HepG2 (cell line): Measurements from ENCODE around the gene ZNFX1. TPM values are rescaled to one million over a fixed set of nuclear protein-coding genes. Genes with fewer than 3 reads are reported as not detected.

ENCODE experiments used
- ATAC-seq: fragments of 200-7000 bp; cut with Tn5 transposase; 3 replicates; pipeline ENCODE4 v1.9.1; 2020; ENCODE audit warnings: mild to moderate bottlenecking, moderate library complexity
- BruUV-seq: library from RNA; stranded (reverse); fragments of 400-500 nt; replicated peaks from 2 replicates; lab custom pipeline; 2021; lab: Mats Ljungman, UMichigan
- CTCF ChIA-PET: fragments of 300-600 bp; formaldehyde crosslinking; extraction: SDS; loops from one replicate; lab custom pipeline; 2021; ENCODE audit warnings: low total read pairs, inconsistent platforms, low intra/inter-chr PET ratio; lab: Yijun Ruan, JAX
- POLR2A ChIA-PET: fragments of 350-600 bp; sonication (Branson Sonifier 250); formaldehyde crosslinking; loops from one replicate; lab custom pipeline; 2020; ENCODE audit warnings: antibody characterized with exemption, inconsistent platforms; lab: Yijun Ruan, JAX
- DNase-seq: peaks from one replicate; pipeline ENCODE4 v3.0.0-alpha.2; 2015; ENCODE audit warnings: low spot score
- FAIRE-seq: peaks from 3 replicates; lab custom pipeline; 2011; peaks lifted over from hg19 to GRCh38; lab: Jason Lieb, UNC
- H2AFZ ChIP-seq: one replicate; pipeline ENCODE4 v1.6.1; 2011; ENCODE audit warnings: low read length, inconsistent platforms
- H3K27ac ChIP-seq: fragments of 300-600 bp; 3 replicates; pipeline ENCODE4 v1.8.0; 2011; ENCODE audit warnings: mixed run types, mild to moderate bottlenecking, mixed read lengths, low read length, inconsistent platforms; ENCODE audit not compliant: insufficient read depth; ENCODE audit errors: extremely low read length
- H3K27me3 ChIP-seq, 2 experiments: fragments of 200-600 bp in 1 of 2; 2 replicates in 1 of 2; 3 replicates in 1 of 2; pipeline versions ENCODE4 v1.6.0 to v1.8.0; 2011; ENCODE audit warnings: low read length in 2 of 2, mild to moderate bottlenecking in 2 of 2, moderate library complexity in 2 of 2, inconsistent platforms in 1 of 2; ENCODE audit not compliant: insufficient read depth in 2 of 2, control insufficient read depth in 1 of 2
- H3K36me3 ChIP-seq, 2 experiments: fragments of 200-600 bp in 1 of 2; replicated peaks in 1 of 2; 2 replicates in 1 of 2; 3 replicates in 1 of 2; pipeline versions ENCODE4 v1.5.1 to v1.8.0; 2011; ENCODE audit warnings: low read length in 2 of 2, inconsistent platforms in 1 of 2; ENCODE audit not compliant: insufficient read depth in 2 of 2, control insufficient read depth in 1 of 2
- H3K4me1 ChIP-seq: 2 replicates; pipeline ENCODE4 v1.5.1; 2012; ENCODE audit warnings: low read length, inconsistent platforms; ENCODE audit not compliant: insufficient read depth
- H3K4me2 ChIP-seq: 2 replicates; pipeline ENCODE4 v1.6.0; 2011; ENCODE audit warnings: low read depth, low read length, inconsistent platforms
- H3K4me3 ChIP-seq, 3 experiments: fragments of 200-600 bp in 1 of 3; sonication (generic), shearing (Covaris generic) in 1 of 3; replicated peaks in 1 of 3; 2 replicates each; pipeline ENCODE4 v1.5.1; 2011 to 2016; ENCODE audit warnings: low read length in 3 of 3, inconsistent platforms in 2 of 3, low read depth in 2 of 3, mild to moderate bottlenecking in 2 of 3, control low read depth in 1 of 3, mixed read lengths in 1 of 3; ENCODE audit not compliant: insufficient read depth in 1 of 3
- H3K79me2 ChIP-seq: one replicate; pipeline ENCODE4 v1.6.1; 2011; ENCODE audit warnings: low read length, inconsistent platforms; ENCODE audit not compliant: insufficient read depth
- H3K9ac ChIP-seq: 2 replicates; pipeline ENCODE4 v1.6.0; 2011; ENCODE audit warnings: mild to moderate bottlenecking, low read depth, low read length, inconsistent platforms; ENCODE audit not compliant: insufficient read depth
- H3K9me3 ChIP-seq: 2 replicates; pipeline ENCODE4 v1.5.1; 2012; ENCODE audit warnings: mild to moderate bottlenecking, low read length
- H4K20me1 ChIP-seq: 2 replicates; pipeline ENCODE4 v1.6.0; 2011; ENCODE audit warnings: inconsistent platforms, mild to moderate bottlenecking, low read length, moderate library complexity; ENCODE audit not compliant: insufficient read depth
- PBX2 ChIP-seq: IDR thresholded peaks from 2 replicates; pipeline ENCODE4 v1.6.1; 2016; ENCODE audit warnings: control low read depth
- SKIL ChIP-seq: sonication (generic); formaldehyde crosslinking; IDR thresholded peaks from 2 replicates; pipeline ENCODE4 v1.8.0; 2022; ENCODE audit warnings: missing genetic modification reagents, mild to moderate bottlenecking, moderate library complexity, borderline replicate concordance
- SP4 ChIP-seq: sonication (generic); formaldehyde crosslinking; IDR thresholded peaks from 2 replicates; pipeline ENCODE4 v1.8.1; 2023; ENCODE audit warnings: mild to moderate bottlenecking, missing genetic modification reagents
- ZNF251 ChIP-seq: sonication (generic); formaldehyde crosslinking; IDR thresholded peaks from 2 replicates; pipeline ENCODE4 v1.9.0; 2021; ENCODE audit warnings: mild to moderate bottlenecking, missing genetic modification reagents
- ZNF468 ChIP-seq: sonication (generic); formaldehyde crosslinking; IDR thresholded peaks from 2 replicates; pipeline ENCODE4 v1.8.0; 2022; ENCODE audit warnings: mild to moderate bottlenecking, moderate library complexity, missing genetic modification reagents
- WGBS: methylation state at CpG from one replicate; pipeline ENCODE4 v1.1.6; 2017; ENCODE audit warnings: low lambda C conversion rate; 5-methylcytosine and 5-hydroxymethylcytosine counted together
- in situ Hi-C: cut with HindIII; loops from 2 replicates; pipeline ENCODE4 v1.10.0; 2017; ENCODE audit warnings: low pct_unique_long_range_greater_than_20kb; ENCODE audit not compliant: extremely low pct_ligation_motif_present
- intact Hi-C: fragments of 100-400 bp; cut with micrococcal nuclease; formaldehyde crosslinking; loops from one replicate; pipeline ENCODE4 v1.10.0; 2022; ENCODE audit not compliant: unreplicated experiment
- polyA plus RNA-seq, 8 experiments: library from polyadenylated mRNA; depleted of rRNA in 3 of 8; stranded (reverse) in 7 of 8; unstranded in 1 of 8; fragments of >200 nt; fragmentation: Illumina TruSeq in 4 of 8; extraction: Trizol in 4 of 8; gene quantifications; 2 replicates each; pipeline versions ENCODE4 v1.2.1 to v1.2.3, GENCODE V29; 2011 to 2016; ENCODE audit warnings: low read depth in 4 of 8, missing spikeins in 1 of 8, mixed read lengths in 1 of 8; ENCODE audit not compliant: insufficient read depth in 1 of 8
- total RNA-seq, 5 experiments: library from RNA; depleted of rRNA; stranded (reverse); fragments of >200 nt; fragmentation: Illumina TruSeq; extraction: Trizol; gene quantifications; 2 replicates each; pipeline ENCODE4 v1.2.3, GENCODE V29; 2016; ENCODE audit warnings: low read depth in 1 of 5

ZNFX1 gene
- total and polyA plus RNA-seq, 2 of the 13 experiments (the other 11 are each of a cell fraction or from before 2014, with no cell fraction given): 2.9 to 11.1 TPM

GRCh38 chr20:49318091-49318429, 40.2 kb upstream of the ZNFX1 start:
- no TSS peak for BruUV-seq
- Histone ChIP-seq H3K27ac (no peak overlapping the region), H3K36me3 (no peaks in the 10 kb centered on the region), H3K27me3 (peaks cover 7 to 61% of the 10 kb centered on the region in 2 experiments; a peak in 4 of 5 replicates), H3K4me3 (peak overlapping the region in 1 of 3 experiments; percentile 47; a peak in 1 of 6 replicates), H2AFZ (no peak overlapping the region), H4K20me1 (no peaks in the 10 kb centered on the region; the same call in 1 of the 2 replicates), H3K4me2 (peak overlapping the region; percentile 29; the same call in 1 of the 2 replicates), H3K4me1 (peaks cover 9% of the 10 kb centered on the region; the same call in 1 of the 2 replicates), H3K9me3 (no peaks in the 10 kb centered on the region), H3K79me2 (no peaks in the 10 kb centered on the region), H3K9ac (no peak overlapping the region)
- intact Hi-C loops (loop anchor here (2.0 kb wide), 1 partner anchor 41 kb away; no protein-coding TSS in a partner anchor), in situ Hi-C loops (no loop called here)
- ChIA-PET CTCF (no interaction called here), POLR2A (interaction anchor here (1.3 kb wide), 1 partner anchor 14 kb away, joined by 3 read pairs; no protein-coding TSS in a partner anchor)
- FAIRE-seq: no peak
- TF ChIP-seq PBX2 (CRISPR knock-in tag) (no peak), ZNF468 (CRISPR knock-in tag) (0 out of 2 replicates have a peak, but pooled peaks have one; percentile 44), ZNF251 (CRISPR knock-in tag) (no peak), SP4 (CRISPR knock-in tag) (no peak), SKIL (no peak)
- DNase-seq: no peak
- ATAC-seq: peak; percentile 35
- WGBS: 16% methylated on average over 21 of the region's 23 CpGs
